ENCODE data around the gene CNNM2. TPM values are rescaled to one million over a fixed set of nuclear protein-coding genes. Genes with fewer than 3 reads are reported as not detected.
A peak's percentile ranks its signal among the peaks of the same experiment; 100 is the strongest.

CNNM2 gene
- total RNA-seq, 2 donors from 2014 or later, result 6.6 to 7.4 TPM

- Mint-ChIP-seq H3K9me3 (no peaks in the 10 kb centered on the region), H3K4me1 (no peaks in the 10 kb centered on the region), H3K4me3 (no peak overlapping the region), H3K27me3 (no peaks in the 10 kb centered on the region), H3K36me3 (ENCODE audit: low read depth) (no peaks in the 10 kb centered on the region), H3K27ac (no peak overlapping the region)
- ATAC-seq (replicated peaks), result no peak
These were observed 95.3 kb downstream of the CNNM2 start for GRCh38 chr10:103013416-103013815.

- H3K4me1 Mint-ChIP-seq, result peaks cover 4% of the 10 kb centered on the region
- no peaks in the 10 kb centered on the region for H3K9me3 Mint-ChIP-seq
- no peaks in the 10 kb centered on the region for H3K36me3 Mint-ChIP-seq (ENCODE audit: low read depth)
These were observed 101.3 kb downstream of the CNNM2 start for GRCh38 chr10:103019425-103019824.

GRCh38 chr10:103021150-103021899 lies 103.2 kb downstream of the CNNM2 start:
- Mint-ChIP-seq H3K4me3 (no peak overlapping the region), H3K36me3 (ENCODE audit: low read depth) (no peaks in the 10 kb centered on the region), H3K27ac (no peak overlapping the region), H3K9me3 (no peaks in the 10 kb centered on the region), H3K4me1 (peaks cover 4% of the 10 kb centered on the region), H3K27me3 (no peaks in the 10 kb centered on the region)
- no peak for ATAC-seq (replicated peaks)

More at GRCh38 chr10:103019425-103019824, 101.3 kb downstream of the CNNM2 start:
- no peak for ATAC-seq (replicated peaks)
- Mint-ChIP-seq H3K4me3 (no peak overlapping the region), H3K27me3 (no peaks in the 10 kb centered on the region), H3K27ac (no peak overlapping the region)

GRCh38 chr10:103021900-103022293 lies 103.8 kb downstream of the CNNM2 start:
- no peak overlapping the region for H3K27ac Mint-ChIP-seq
- no peaks in the 10 kb centered on the region for H3K9me3 Mint-ChIP-seq
- H3K36me3 Mint-ChIP-seq (ENCODE audit: low read depth), result no peaks in the 10 kb centered on the region
- H3K4me3 Mint-ChIP-seq, result no peak overlapping the region
- H3K4me1 Mint-ChIP-seq, result peaks cover 4% of the 10 kb centered on the region
- no peaks in the 10 kb centered on the region for H3K27me3 Mint-ChIP-seq
- ATAC-seq (replicated peaks), result no peak

GRCh38 chr10:103025696-103026095 lies 107.6 kb downstream of the CNNM2 start:
- Mint-ChIP-seq H3K27ac (no peak overlapping the region), H3K4me1 (peaks cover 2% of the 10 kb centered on the region), H3K9me3 (no peaks in the 10 kb centered on the region), H3K27me3 (no peaks in the 10 kb centered on the region), H3K36me3 (ENCODE audit: low read depth) (no peaks in the 10 kb centered on the region), H3K4me3 (no peak overlapping the region)
- no peak for ATAC-seq (replicated peaks)

- ATAC-seq (replicated peaks), result no peak
- H3K9me3 Mint-ChIP-seq, result no peaks in the 10 kb centered on the region
- H3K27me3 Mint-ChIP-seq, result no peaks in the 10 kb centered on the region
- no peaks in the 10 kb centered on the region for H3K36me3 Mint-ChIP-seq (ENCODE audit: low read depth)
- no peak overlapping the region for H3K4me3 Mint-ChIP-seq
- H3K27ac Mint-ChIP-seq, result no peak overlapping the region
- peaks cover 8% of the 10 kb centered on the region for H3K4me1 Mint-ChIP-seq
These were observed 120.5 kb downstream of the CNNM2 start for GRCh38 chr10:103038570-103038969.

- Mint-ChIP-seq H3K27me3 (no peaks in the 10 kb centered on the region), H3K9me3 (no peaks in the 10 kb centered on the region), H3K27ac (peak overlapping the region; percentile 78), H3K36me3 (ENCODE audit: low read depth) (no peaks in the 10 kb centered on the region), H3K4me1 (peaks cover 8% of the 10 kb centered on the region), H3K4me3 (no peak overlapping the region)
- no peak for ATAC-seq (replicated peaks)
These were observed 122.3 kb downstream of the CNNM2 start for GRCh38 chr10:103040418-103040817.

GRCh38 chr10:103041391-103041790 lies 123.3 kb downstream of the CNNM2 start:
- no peak for ATAC-seq (replicated peaks)
- no peak overlapping the region for H3K27ac Mint-ChIP-seq
- H3K4me3 Mint-ChIP-seq, result no peak overlapping the region
- no peaks in the 10 kb centered on the region for H3K36me3 Mint-ChIP-seq (ENCODE audit: low read depth)
- H3K9me3 Mint-ChIP-seq, result no peaks in the 10 kb centered on the region
- H3K27me3 Mint-ChIP-seq, result no peaks in the 10 kb centered on the region
- peaks cover 8% of the 10 kb centered on the region for H3K4me1 Mint-ChIP-seq

- ATAC-seq (replicated peaks), result no peak
- H3K4me1 Mint-ChIP-seq, result peaks cover 8% of the 10 kb centered on the region
- no peak overlapping the region for H3K27ac Mint-ChIP-seq
- H3K4me3 Mint-ChIP-seq, result no peak overlapping the region
- no peaks in the 10 kb centered on the region for H3K9me3 Mint-ChIP-seq
- H3K36me3 Mint-ChIP-seq (ENCODE audit: low read depth), result no peaks in the 10 kb centered on the region
- no peaks in the 10 kb centered on the region for H3K27me3 Mint-ChIP-seq
These were observed 124.0 kb downstream of the CNNM2 start for GRCh38 chr10:103042129-103042528.

GRCh38 chr10:103042908-103043307 lies 124.8 kb downstream of the CNNM2 start:
- Mint-ChIP-seq H3K27ac (no peak overlapping the region), H3K4me3 (no peak overlapping the region), H3K27me3 (no peaks in the 10 kb centered on the region), H3K9me3 (no peaks in the 10 kb centered on the region), H3K36me3 (ENCODE audit: low read depth) (no peaks in the 10 kb centered on the region), H3K4me1 (peaks cover 8% of the 10 kb centered on the region)
- no peak for ATAC-seq (replicated peaks)

GRCh38 chr10:103044942-103045489 lies 126.9 kb downstream of the CNNM2 start:
- Mint-ChIP-seq H3K36me3 (ENCODE audit: low read depth) (no peaks in the 10 kb centered on the region), H3K27me3 (no peaks in the 10 kb centered on the region), H3K4me3 (no peak overlapping the region), H3K27ac (no peak overlapping the region), H3K9me3 (no peaks in the 10 kb centered on the region), H3K4me1 (peaks cover 8% of the 10 kb centered on the region)
- ATAC-seq (replicated peaks), result no peak

GRCh38 chr10:103045961-103046360 lies 127.9 kb downstream of the CNNM2 start:
- H3K9me3 Mint-ChIP-seq, result no peaks in the 10 kb centered on the region
- no peak overlapping the region for H3K27ac Mint-ChIP-seq
- H3K4me1 Mint-ChIP-seq, result peaks cover 8% of the 10 kb centered on the region
- ATAC-seq (replicated peaks), result no peak
- no peaks in the 10 kb centered on the region for H3K27me3 Mint-ChIP-seq
- H3K4me3 Mint-ChIP-seq, result no peak overlapping the region
- no peaks in the 10 kb centered on the region for H3K36me3 Mint-ChIP-seq (ENCODE audit: low read depth)

- H3K4me1 Mint-ChIP-seq, result peaks cover 2% of the 10 kb centered on the region
- H3K36me3 Mint-ChIP-seq (ENCODE audit: low read depth), result no peaks in the 10 kb centered on the region
- no peaks in the 10 kb centered on the region for H3K27me3 Mint-ChIP-seq
- no peaks in the 10 kb centered on the region for H3K9me3 Mint-ChIP-seq
- H3K27ac Mint-ChIP-seq, result no peak overlapping the region
- no peak for ATAC-seq (replicated peaks)
- H3K4me3 Mint-ChIP-seq, result no peak overlapping the region
These were observed 129.3 kb downstream of the CNNM2 start for GRCh38 chr10:103047381-103047780.

GRCh38 chr10:103049237-103049636 lies 131.1 kb downstream of the CNNM2 start:
- Mint-ChIP-seq H3K4me1 (peaks cover 9% of the 10 kb centered on the region), H3K9me3 (no peaks in the 10 kb centered on the region), H3K36me3 (ENCODE audit: low read depth) (no peaks in the 10 kb centered on the region), H3K4me3 (no peak overlapping the region), H3K27ac (no peak overlapping the region), H3K27me3 (no peaks in the 10 kb centered on the region)
- ATAC-seq (replicated peaks), result no peak

Measured in activated T-helper 17 cell treated with anti-CD3 and anti-CD28 coated beads, Interleukin-2, amount 50 U/mL, for 72 hours (primary cell).